SK-N-SH (cell line): ENCODE results near the gene MAGEA6. TPM values are rescaled to one million over a fixed set of nuclear protein-coding genes. Genes with fewer than 3 reads are reported as not detected.

Experiments
- ELF1 ChIP-seq: IDR thresholded peaks from 2 replicates; pipeline ENCODE4 v1.4.0; 2012
- GABPA ChIP-seq: IDR thresholded peaks from 2 replicates; pipeline ENCODE4 v1.4.0; 2012; ENCODE audit warnings: low read depth, mild to moderate bottlenecking
- GATA2 ChIP-seq: sonication (generic); formaldehyde crosslinking; IDR thresholded peaks from 2 replicates; pipeline ENCODE4 v1.5.0; 2020; ENCODE audit warnings: mild to moderate bottlenecking, missing genetic modification reagents
- IRF3 ChIP-seq: fragments of 150-350 bp; IDR thresholded peaks from 2 replicates; pipeline ENCODE4 v1.6.1; 2016; ENCODE audit warnings: mild to moderate bottlenecking, low read depth, low read length
- JUND ChIP-seq: IDR thresholded peaks from 2 replicates; pipeline ENCODE4 v1.4.0; 2012
- MEF2A ChIP-seq: IDR thresholded peaks from 2 replicates; pipeline ENCODE4 v1.4.0; 2012; ENCODE audit warnings: low read depth, borderline replicate concordance
- MXI1 ChIP-seq: IDR thresholded peaks from 2 replicates; pipeline ENCODE4 v1.6.1; 2012; ENCODE audit warnings: mild to moderate bottlenecking, low read depth, low read length, improper control_type of control experiment
- NFIC ChIP-seq: IDR thresholded peaks from 2 replicates; pipeline ENCODE4 v1.4.0; 2012; ENCODE audit warnings: borderline replicate concordance
- RCOR1 ChIP-seq: fragments of 150-350 bp; IDR thresholded peaks from 2 replicates; pipeline ENCODE4 v1.6.1; 2017; ENCODE audit warnings: antibody characterized with exemption, low read length
- REST ChIP-seq: IDR thresholded peaks from 2 replicates; pipeline ENCODE4 v1.6.1; 2012; ENCODE audit warnings: mild to moderate bottlenecking, low read depth, low read length, moderate library complexity
- RFX5 ChIP-seq: IDR thresholded peaks from 2 replicates; pipeline ENCODE4 v1.6.1; 2012; ENCODE audit warnings: mild to moderate bottlenecking, improper control_type of control experiment, low read length
- SIN3A ChIP-seq: IDR thresholded peaks from 2 replicates; pipeline ENCODE4 v1.6.1; 2012; ENCODE audit warnings: low read depth, mild to moderate bottlenecking, low read length, moderate library complexity, borderline replicate concordance
- SMC3 ChIP-seq: IDR thresholded peaks from 2 replicates; pipeline ENCODE4 v1.6.1; 2012; ENCODE audit warnings: low read depth, low read length, improper control_type of control experiment
- TAF1 ChIP-seq: IDR thresholded peaks from 2 replicates; pipeline ENCODE4 v1.6.1; 2012; ENCODE audit warnings: low read depth, mild to moderate bottlenecking, low read length, moderate library complexity, borderline replicate concordance
- TCF12 ChIP-seq: IDR thresholded peaks from 2 replicates; pipeline ENCODE4 v1.4.0; 2012
- TEAD4 ChIP-seq: IDR thresholded peaks from 2 replicates; pipeline ENCODE4 v1.4.0; 2012; ENCODE audit warnings: mild to moderate bottlenecking, borderline replicate concordance; ENCODE audit not compliant: insufficient read depth
- USF2 ChIP-seq: fragments of 150-350 bp; IDR thresholded peaks from 2 replicates; pipeline ENCODE4 v1.6.1; 2017; ENCODE audit warnings: antibody characterized with exemption, low read length, low read depth, borderline replicate concordance
- YY1 ChIP-seq: IDR thresholded peaks from 2 replicates; pipeline ENCODE4 v1.4.0; 2012; ENCODE audit warnings: low read depth, mild to moderate bottlenecking
- polyA plus RNA-seq, 3 experiments: library from polyadenylated mRNA; depleted of rRNA; stranded (reverse); fragments of >200 nt; gene quantifications; 2 replicates each; pipeline ENCODE4 v1.2.3, GENCODE V29; 2012
- TF ChIP-seq, protein P1 (sequence below): IDR thresholded peaks from 2 replicates; pipeline ENCODE4 v1.4.0; 2012; ENCODE audit warnings: low read depth, borderline replicate concordance
- TF ChIP-seq, protein P2 (sequence below): fragments of 200-600 bp; sonication (generic); IDR thresholded peaks from 2 replicates; pipeline ENCODE4 v1.6.1; 2017; ENCODE audit warnings: antibody characterized with exemption, mild to moderate bottlenecking, moderate library complexity

Gene MAGEA6
- polyA plus RNA-seq, 1 of the 3 experiments (the other 2 are of a cell fraction), result 63.1 TPM

DNA sequence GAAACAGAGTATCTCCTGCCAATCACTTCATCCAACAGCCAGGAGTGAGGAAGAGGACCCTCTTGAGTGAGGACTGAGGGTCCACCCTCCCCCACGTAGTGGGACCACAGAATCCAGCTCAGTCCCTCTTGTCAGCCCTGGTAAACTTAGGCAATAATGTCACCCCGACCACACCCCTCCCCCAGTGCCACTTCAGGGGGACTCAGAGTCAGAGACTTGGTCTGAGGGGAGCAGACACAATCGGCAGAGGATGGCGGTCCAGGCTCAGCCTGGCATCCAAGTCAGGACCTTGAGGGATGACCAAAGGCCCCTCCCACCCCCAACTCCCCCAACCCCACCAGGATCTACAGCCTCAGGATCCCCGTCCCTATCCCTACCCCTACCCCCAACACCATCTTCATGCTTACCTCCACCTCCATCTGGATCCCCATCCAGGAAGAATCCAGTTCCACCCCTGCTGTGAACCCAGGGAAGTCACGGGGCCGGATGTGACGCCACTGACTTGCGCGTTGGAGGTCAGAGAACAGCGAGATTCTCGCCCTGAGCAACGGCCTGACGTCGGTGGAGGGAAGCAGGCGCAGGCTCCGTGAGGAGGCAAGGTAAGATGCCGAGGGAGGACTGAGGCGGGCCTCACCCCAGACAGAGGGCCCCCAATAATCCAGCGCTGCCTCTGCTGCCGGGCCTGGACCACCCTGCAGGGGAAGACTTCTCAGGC lies 36.1 kb downstream of the MAGEA6 start, which contains the start of the genes CSAG1 and MAGEA12 (continued):
- TF ChIP-seq USF2 (peak; percentile 39; the same call in 1 of the 2 replicates), YY1 (no peak), RFX5 (no peak), SMC3 (no peak), TCF12 (no peak), TAF1 (peak; percentile 40; the same call in 1 of the 2 replicates), RCOR1 (no peak), REST (no peak), ELF1 (peak; percentile 50), GATA2 (CRISPR knock-in tag) (no peak), JUND (0 out of 2 replicates have a peak, but pooled peaks have one; percentile 12), IRF3 (no peak), MXI1 (0 out of 2 replicates have a peak, but pooled peaks have one; percentile 20), NFIC (no peak), TEAD4 (no peak), MEF2A (no peak), GABPA (peak; percentile 83), SIN3A (peak; percentile 59; the same call in 1 of the 2 replicates)
- TF ChIP-seq, protein P1, sequence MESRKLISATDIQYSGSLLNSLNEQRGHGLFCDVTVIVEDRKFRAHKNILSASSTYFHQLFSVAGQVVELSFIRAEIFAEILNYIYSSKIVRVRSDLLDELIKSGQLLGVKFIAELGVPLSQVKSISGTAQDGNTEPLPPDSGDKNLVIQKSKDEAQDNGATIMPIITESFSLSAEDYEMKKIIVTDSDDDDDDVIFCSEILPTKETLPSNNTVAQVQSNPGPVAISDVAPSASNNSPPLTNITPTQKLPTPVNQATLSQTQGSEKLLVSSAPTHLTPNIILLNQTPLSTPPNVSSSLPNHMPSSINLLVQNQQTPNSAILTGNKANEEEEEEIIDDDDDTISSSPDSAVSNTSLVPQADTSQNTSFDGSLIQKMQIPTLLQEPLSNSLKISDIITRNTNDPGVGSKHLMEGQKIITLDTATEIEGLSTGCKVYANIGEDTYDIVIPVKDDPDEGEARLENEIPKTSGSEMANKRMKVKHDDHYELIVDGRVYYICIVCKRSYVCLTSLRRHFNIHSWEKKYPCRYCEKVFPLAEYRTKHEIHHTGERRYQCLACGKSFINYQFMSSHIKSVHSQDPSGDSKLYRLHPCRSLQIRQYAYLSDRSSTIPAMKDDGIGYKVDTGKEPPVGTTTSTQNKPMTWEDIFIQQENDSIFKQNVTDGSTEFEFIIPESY, result peak; percentile 97
- TF ChIP-seq, protein P2, sequence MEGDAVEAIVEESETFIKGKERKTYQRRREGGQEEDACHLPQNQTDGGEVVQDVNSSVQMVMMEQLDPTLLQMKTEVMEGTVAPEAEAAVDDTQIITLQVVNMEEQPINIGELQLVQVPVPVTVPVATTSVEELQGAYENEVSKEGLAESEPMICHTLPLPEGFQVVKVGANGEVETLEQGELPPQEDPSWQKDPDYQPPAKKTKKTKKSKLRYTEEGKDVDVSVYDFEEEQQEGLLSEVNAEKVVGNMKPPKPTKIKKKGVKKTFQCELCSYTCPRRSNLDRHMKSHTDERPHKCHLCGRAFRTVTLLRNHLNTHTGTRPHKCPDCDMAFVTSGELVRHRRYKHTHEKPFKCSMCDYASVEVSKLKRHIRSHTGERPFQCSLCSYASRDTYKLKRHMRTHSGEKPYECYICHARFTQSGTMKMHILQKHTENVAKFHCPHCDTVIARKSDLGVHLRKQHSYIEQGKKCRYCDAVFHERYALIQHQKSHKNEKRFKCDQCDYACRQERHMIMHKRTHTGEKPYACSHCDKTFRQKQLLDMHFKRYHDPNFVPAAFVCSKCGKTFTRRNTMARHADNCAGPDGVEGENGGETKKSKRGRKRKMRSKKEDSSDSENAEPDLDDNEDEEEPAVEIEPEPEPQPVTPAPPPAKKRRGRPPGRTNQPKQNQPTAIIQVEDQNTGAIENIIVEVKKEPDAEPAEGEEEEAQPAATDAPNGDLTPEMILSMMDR, result no peak
